ENCODE data around the gene MCRS1. TPM values are rescaled to one million over a fixed set of nuclear protein-coding genes. Genes with fewer than 3 reads are reported as not detected.
"Not testable (repeated sequence)": the region's sequence is repeated elsewhere in the genome, so short reads cannot be mapped to it uniquely, and the experiment has no call there.

The MCRS1 gene
- total RNA-seq, result 62.7 and 64.6 TPM in 2 replicates

- Histone ChIP-seq H3K27me3 (ENCODE audit: control insufficient read depth, insufficient read depth, low read length) (no peaks in the 10 kb centered on the region), H3K4me3 (ENCODE audit: low read depth, low read length) (peak within 1 kb of the TSS; percentile 90), H3K36me3 (ENCODE audit: control insufficient read depth, insufficient read depth, low read length) (peaks cover 24% of the 10 kb centered on the region)
- DNase-seq (ENCODE audit: low read depth) (peak; percentile 87), FAIRE-seq (no peak)
- TF ChIP-seq CTCF (IDR thresholded peaks at IDR 0.05; ENCODE audit: insufficient read depth, low read length, severe bottlenecking), result no peak
Measured at GRCh38 chr12:49567611-49568441, at the start of gene MCRS1. Gene MCRS1, minus strand, starts transcription at chr12:49568142. Its CDS starts 1,411 bp downstream, at chr12:49566731.

GRCh38 chr12:49616533-49617219 lies 48.7 kb upstream of the MCRS1 start:
- Histone ChIP-seq H3K27me3 (ENCODE audit: control insufficient read depth, insufficient read depth, low read length) (no peaks in the 10 kb centered on the region), H3K4me3 (ENCODE audit: low read depth, low read length) (no peak overlapping the region), H3K36me3 (ENCODE audit: control insufficient read depth, insufficient read depth, low read length) (no peaks in the 10 kb centered on the region)
- FAIRE-seq, result no peak
- DNase-seq (ENCODE audit: low read depth), result no peak
- TF ChIP-seq CTCF (IDR thresholded peaks at IDR 0.05; ENCODE audit: insufficient read depth, low read length, severe bottlenecking), result no peak

- H3K36me3 ChIP-seq (ENCODE audit: control insufficient read depth, insufficient read depth, low read length), result no peaks in the 10 kb centered on the region
- no peak for TF ChIP-seq CTCF (IDR thresholded peaks at IDR 0.05; ENCODE audit: insufficient read depth, low read length, severe bottlenecking)
- peak; percentile 30 for DNase-seq (ENCODE audit: low read depth)
- no peak overlapping the region for H3K4me3 ChIP-seq (ENCODE audit: low read depth, low read length)
- H3K27me3 ChIP-seq (ENCODE audit: control insufficient read depth, insufficient read depth, low read length), result no peaks in the 10 kb centered on the region
- no peak for FAIRE-seq
Measured at GRCh38 chr12:49615725-49616124, 47.8 kb upstream of the MCRS1 start.

- Histone ChIP-seq H3K4me3 (ENCODE audit: low read depth, low read length) (no peak overlapping the region), H3K27me3 (ENCODE audit: control insufficient read depth, insufficient read depth, low read length) (no peaks in the 10 kb centered on the region), H3K36me3 (ENCODE audit: control insufficient read depth, insufficient read depth, low read length) (no peaks in the 10 kb centered on the region)
- no peak for DNase-seq (ENCODE audit: low read depth)
- FAIRE-seq, result no peak
- TF ChIP-seq CTCF (IDR thresholded peaks at IDR 0.05; ENCODE audit: insufficient read depth, low read length, severe bottlenecking), result no peak
Measured at GRCh38 chr12:49612210-49612609, 44.3 kb upstream of the MCRS1 start.

- not testable (repeated sequence) for H3K27me3 ChIP-seq (ENCODE audit: control insufficient read depth, insufficient read depth, low read length); H3K36me3 ChIP-seq (ENCODE audit: control insufficient read depth, insufficient read depth, low read length); FAIRE-seq; DNase-seq (ENCODE audit: low read depth); H3K4me3 ChIP-seq (ENCODE audit: low read depth, low read length)
Measured at GRCh38 chr12:49610785-49611184, 42.8 kb upstream of the MCRS1 start.

GRCh38 chr12:49609875-49610154 lies 41.9 kb upstream of the MCRS1 start:
- peak; percentile 36 for TF ChIP-seq CTCF (IDR thresholded peaks at IDR 0.05; ENCODE audit: insufficient read depth, low read length, severe bottlenecking)
- Histone ChIP-seq H3K27me3 (ENCODE audit: control insufficient read depth, insufficient read depth, low read length) (no peaks in the 10 kb centered on the region), H3K36me3 (ENCODE audit: control insufficient read depth, insufficient read depth, low read length) (no peaks in the 10 kb centered on the region), H3K4me3 (ENCODE audit: low read depth, low read length) (no peak overlapping the region)
- peak; percentile 28 for DNase-seq (ENCODE audit: low read depth)
- FAIRE-seq, result no peak
